Measurements from ENCODE around the gene CEP63.
"Not testable (repeated sequence)": the region's sequence is repeated elsewhere in the genome, so short reads cannot be mapped to it uniquely, and the experiment has no call there.

The CEP63 gene

DNA sequence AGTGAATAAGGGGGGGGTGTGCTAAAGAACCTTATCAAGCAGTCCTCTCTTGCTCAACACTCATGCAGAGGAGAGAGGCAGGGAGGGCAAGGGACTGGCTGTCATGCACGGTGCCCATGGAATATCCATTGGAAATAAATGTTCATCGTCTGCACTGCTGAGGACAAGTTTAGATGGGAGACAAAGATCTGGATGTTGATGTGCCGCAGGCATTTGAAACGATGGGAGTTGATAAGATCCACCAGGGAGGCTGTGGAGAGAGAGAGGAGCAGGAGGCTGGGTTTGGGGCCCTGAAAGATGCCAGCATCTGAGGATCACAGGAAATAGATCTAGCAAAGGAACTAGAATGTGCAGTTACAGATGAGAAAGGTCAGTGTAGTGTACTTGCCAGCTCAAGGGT lies 76.2 kb downstream of the CEP63 start:
- TF ChIP-seq, protein P1, sequence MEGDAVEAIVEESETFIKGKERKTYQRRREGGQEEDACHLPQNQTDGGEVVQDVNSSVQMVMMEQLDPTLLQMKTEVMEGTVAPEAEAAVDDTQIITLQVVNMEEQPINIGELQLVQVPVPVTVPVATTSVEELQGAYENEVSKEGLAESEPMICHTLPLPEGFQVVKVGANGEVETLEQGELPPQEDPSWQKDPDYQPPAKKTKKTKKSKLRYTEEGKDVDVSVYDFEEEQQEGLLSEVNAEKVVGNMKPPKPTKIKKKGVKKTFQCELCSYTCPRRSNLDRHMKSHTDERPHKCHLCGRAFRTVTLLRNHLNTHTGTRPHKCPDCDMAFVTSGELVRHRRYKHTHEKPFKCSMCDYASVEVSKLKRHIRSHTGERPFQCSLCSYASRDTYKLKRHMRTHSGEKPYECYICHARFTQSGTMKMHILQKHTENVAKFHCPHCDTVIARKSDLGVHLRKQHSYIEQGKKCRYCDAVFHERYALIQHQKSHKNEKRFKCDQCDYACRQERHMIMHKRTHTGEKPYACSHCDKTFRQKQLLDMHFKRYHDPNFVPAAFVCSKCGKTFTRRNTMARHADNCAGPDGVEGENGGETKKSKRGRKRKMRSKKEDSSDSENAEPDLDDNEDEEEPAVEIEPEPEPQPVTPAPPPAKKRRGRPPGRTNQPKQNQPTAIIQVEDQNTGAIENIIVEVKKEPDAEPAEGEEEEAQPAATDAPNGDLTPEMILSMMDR (conservative IDR thresholded peaks at IDR 0.05; ENCODE audit: low read length) = no peak

DNA sequence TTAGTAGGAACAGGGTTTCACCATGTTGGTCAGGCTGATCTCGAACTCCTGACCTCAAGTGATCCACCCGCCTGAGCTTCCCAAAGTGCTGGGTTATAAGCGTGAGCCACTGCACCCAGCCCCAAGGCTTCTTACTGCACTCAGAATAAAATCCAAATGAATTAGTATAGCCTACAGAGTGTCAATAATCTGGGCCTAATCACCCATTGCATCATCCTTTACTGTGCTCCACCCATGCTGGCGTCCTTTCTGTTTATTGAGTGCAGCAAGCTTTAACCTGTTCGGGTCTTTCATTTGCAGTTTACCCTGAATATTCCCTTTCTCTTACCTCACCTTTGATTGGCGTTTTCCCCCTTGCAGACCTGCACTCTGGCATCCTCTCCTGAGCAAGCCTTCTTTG lies 77.7 kb downstream of the CEP63 start:
- DNase-seq (ENCODE audit: low read depth) = no peak
- H3K4me3 ChIP-seq (ENCODE audit: low read length) = no peak overlapping the region
- TF ChIP-seq, protein P1 (conservative IDR thresholded peaks at IDR 0.05; ENCODE audit: low read length) = no peak

More for the DNA sequence above, 76.2 kb downstream of the CEP63 start:
- H3K4me3 ChIP-seq (ENCODE audit: low read length) = no peak overlapping the region
- DNase-seq (ENCODE audit: low read depth) = no peak

DNA sequence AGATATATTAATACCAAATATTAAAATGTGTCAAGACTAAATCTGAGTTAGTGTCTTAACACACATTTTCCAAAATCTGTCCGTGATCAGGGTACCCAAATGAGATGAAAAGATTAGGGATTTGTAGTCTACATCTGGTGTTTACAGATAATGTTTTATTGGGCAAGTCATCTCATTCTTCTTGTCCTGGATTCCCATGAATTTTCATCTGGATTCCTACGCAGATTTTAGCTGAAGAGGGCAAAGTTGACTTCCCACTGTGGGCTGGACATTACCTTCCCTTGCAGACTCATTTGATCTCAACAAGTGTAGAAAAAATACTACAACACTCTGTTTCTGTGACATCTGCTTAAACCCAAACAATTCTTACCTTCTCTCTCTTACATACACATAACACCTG lies 79.1 kb downstream of the CEP63 start:
- no peak for DNase-seq (ENCODE audit: low read depth)
- TF ChIP-seq, protein P1 (conservative IDR thresholded peaks at IDR 0.05; ENCODE audit: low read length) = no peak
- no peak overlapping the region for H3K4me3 ChIP-seq (ENCODE audit: low read length)

DNA sequence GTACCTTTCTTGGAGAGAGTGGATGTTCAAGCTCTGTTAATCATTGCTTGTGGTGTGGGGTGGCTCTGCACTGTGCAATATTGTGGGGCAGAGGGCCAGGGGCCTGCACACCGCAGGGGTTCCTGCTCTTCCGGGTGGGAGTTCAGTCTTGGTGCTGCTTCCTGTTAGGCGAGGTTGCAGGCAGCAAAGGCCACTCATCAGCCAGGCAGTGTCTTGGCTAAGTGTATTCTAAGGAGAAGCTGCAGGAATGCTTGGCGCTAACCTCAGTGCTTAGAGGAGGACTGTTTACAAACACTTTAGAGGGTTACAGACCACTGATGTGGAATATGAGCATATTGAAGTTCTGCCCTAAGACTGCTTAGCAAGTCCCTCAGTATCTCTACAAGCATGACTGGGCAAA lies 81.7 kb downstream of the CEP63 start:
- TF ChIP-seq, protein P1 (conservative IDR thresholded peaks at IDR 0.05; ENCODE audit: low read length) = no peak
- DNase-seq (ENCODE audit: low read depth) = no peak
- no peak overlapping the region for H3K4me3 ChIP-seq (ENCODE audit: low read length)

DNA sequence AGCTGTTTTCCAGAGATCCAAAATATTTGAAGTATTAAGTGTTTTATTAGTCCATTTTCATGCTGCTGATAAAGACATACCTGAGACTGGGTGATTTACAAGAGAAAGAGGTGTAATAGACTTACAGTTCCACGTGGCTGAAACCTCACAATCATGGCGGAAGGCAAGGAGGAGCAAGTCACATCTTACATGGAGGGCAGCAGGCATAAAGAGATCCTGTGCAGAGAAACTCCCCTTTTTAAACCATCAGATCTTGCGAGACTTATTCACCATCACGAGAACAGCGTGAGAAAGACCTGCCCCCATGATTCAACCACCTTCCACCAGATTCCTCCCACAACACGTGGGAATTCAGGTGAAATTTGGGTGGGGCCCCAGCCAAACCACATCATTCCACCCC lies 82.9 kb downstream of the CEP63 start:
- no peak for DNase-seq (ENCODE audit: low read depth)
- TF ChIP-seq, protein P1 (conservative IDR thresholded peaks at IDR 0.05; ENCODE audit: low read length) = no peak
- no peak overlapping the region for H3K4me3 ChIP-seq (ENCODE audit: low read length)

DNA sequence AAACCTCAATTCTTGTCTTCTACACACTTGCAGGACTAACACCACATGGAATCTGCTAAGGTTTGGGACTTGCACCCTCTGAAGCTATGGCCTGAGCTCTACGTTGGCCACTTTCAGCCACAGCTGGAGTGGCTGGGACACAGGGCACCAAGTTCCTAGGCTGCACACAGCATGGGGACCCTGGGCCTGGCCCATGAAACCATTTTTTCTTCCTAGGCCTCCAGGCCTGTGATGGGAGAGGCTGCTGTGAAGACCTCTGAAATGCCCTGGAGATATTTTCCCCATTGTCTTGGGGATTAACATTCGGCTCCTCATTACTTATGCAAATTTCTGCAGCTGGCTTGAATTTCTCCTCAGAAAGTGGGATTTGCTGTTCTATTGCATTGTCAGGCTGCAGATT lies 84.0 kb downstream of the CEP63 start:
- H3K4me3 ChIP-seq (ENCODE audit: low read length); DNase-seq (ENCODE audit: low read depth): not testable (repeated sequence)

DNA sequence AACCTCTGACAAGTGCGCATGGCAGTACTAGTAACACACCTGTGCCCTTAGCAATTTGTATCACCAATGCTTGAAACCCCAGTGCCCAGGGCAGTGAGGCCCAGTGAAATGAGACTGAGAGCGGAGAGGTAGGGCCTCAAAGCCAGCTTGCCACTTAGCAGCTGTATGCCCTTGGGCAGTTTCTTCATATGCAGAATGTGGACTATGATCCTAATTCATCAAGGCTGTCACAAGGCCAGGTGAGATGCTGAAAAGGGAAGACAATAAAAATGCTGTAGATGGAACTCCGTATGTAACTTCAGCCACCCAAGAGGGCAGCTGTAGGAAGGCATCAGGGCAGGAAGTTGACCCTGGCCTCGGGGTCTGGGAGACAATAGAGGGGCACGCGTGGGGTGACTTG lies 90.6 kb downstream of the CEP63 start:
- TF ChIP-seq, protein P1 (conservative IDR thresholded peaks at IDR 0.05; ENCODE audit: low read length) = no peak
- H3K4me3 ChIP-seq (ENCODE audit: low read length) = no peak overlapping the region
- no peak for DNase-seq (ENCODE audit: low read depth)

DNA sequence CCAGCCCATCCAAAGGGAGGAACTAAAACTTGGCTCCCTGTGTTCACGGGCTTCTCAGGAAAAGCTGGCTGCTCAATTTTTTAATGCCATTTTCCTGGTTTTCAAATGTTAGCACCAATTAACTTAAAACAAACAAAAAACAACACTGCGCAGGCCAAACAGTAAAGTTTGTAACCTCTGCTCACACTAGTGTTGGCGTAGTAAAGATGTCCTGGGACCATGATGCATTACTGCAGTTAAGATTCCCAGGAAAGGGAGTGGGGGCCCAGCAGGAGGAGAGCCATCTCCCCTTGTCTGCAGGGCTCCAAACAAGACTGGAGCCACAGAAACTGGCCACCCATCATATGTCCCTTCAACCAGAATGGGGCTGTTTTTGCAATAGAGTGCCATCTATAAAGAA lies 91.0 kb downstream of the CEP63 start:
- TF ChIP-seq, protein P1 (conservative IDR thresholded peaks at IDR 0.05; ENCODE audit: low read length) = no peak
- H3K4me3 ChIP-seq (ENCODE audit: low read length) = no peak overlapping the region
- no peak for DNase-seq (ENCODE audit: low read depth)
